Medulla oblongata (tissue), 1 donor: ENCODE data around the gene MT1A.
"Not testable (repeated sequence)": the region's sequence is repeated elsewhere in the genome, so short reads cannot be mapped to it uniquely, and the experiment has no call there.

ENCODE experiments used
- DNase-seq: peaks from one replicate; pipeline ENCODE4 v3.0.0-alpha.2; 2015; ENCODE audit errors: extremely low spot score

MT1A gene

DNA sequence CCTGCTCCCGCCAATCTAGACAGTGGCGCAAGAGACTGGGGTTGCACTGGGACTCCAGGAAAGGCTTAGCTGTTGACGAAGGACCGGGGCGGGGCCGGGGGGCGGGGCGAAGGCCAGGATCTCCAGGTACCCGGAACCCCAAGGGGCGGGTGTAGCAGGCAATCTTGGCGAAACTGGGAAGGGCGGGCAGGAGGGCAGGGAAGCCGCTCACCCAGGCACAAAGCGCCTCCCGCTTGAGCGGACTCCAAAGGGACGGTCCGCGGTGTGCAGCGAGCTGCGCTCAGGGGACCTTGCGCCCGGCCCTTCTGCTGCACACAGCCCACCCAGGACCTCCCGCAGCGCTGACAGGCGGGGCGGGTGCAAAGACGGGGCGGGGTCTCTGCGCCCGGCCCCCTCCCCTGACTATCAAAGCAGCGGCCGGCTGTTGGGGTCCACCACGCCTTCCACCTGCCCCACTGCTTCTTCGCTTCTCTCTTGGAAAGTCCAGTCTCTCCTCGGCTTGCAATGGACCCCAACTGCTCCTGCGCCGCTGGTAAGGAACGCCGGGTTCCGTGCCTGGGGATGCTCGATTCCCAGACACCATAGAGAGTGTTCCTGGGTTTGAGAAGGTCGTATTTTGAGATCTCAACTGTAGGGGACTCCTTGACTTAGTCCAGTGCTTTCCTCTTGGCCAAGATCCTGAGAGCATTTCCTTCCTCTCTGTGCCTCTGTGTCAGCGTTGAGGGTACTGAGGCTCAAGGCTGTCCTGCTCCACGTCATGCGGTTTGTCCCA, 19.3 kb downstream of the MT1A start, which contains the start of gene MT1F:
Gene MT1F (plus strand): TSS at position 405 of the 772 bp plus-strand sequence. CDS start 100 bp downstream, at position 505.
- DNase-seq = peak; percentile 69

DNA sequence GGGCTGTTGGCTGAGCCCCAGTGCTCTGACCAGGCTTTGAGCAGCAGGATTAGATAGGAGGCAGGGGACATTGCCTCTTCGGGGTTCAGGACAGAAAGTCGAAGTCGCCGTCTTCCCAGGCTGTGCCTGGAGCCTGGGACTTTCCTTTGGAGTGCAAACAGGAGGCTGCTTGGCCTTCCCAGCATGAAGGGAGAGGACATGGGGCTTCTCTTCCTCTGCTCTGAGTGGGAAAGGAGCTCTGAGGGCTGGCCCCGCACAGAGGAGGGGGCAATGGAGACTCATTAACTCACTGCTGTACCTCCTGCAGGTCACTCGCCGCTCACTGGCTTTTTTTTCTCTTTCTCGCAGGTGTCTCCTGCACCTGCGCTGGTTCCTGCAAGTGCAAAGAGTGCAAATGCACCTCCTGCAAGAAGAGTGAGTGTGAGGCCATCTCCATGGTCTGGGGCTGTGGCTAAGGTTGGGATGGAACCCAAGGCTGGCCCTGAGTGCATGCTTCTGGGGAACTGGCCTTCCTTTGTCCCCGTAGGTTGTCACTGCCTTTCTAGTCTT, 19.9 kb downstream of the MT1A start:
- no peak for DNase-seq

DNA sequence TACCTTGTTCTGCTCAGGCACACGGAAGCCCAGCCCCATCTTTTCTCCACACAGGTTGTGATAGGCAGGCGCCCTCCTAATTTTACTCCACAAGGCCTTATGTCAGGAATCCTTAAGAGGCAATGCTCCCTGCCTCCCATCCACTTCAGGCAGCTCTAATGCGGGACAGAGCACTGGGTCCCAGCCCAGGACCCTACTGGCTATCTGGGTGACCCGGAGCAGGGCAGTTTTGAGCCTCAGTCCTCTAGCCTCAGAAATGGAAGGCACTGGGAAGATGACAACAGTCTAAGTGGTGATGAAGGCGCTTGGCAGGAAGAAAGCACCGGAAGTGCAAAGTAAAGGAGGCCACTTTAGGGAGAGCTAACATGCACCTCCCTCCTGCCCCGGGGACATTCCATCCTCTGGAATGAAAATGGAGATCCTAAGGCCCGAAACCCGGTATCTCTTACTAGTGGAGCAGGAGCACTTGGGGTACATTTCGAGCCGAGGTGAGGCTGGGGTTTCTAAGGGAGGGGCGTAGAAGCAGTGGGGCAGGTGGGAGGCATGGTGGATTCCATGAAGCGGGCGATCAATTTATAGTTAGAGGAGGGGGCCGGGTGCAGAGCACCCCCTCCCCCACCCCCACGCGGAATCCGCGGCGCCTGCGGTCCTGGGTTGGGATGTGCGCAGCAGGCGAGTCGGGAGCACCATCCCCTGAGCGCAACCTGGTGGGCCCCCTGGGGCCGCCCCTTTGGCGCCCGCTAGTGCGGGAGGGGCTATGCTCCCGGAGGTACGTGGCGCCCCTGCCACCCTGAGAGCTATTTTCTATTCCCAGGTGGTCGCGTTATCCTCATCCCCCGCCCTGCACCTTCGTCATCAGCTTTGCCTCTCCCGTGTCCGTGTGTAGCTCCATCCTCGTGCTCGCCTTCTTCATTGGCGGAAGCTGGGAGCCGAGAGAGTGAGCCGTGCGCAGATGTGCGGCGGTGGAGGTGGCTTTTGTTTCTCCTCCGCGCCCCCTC, 24.2 kb downstream of the MT1A start:
- DNase-seq = no peak

DNA sequence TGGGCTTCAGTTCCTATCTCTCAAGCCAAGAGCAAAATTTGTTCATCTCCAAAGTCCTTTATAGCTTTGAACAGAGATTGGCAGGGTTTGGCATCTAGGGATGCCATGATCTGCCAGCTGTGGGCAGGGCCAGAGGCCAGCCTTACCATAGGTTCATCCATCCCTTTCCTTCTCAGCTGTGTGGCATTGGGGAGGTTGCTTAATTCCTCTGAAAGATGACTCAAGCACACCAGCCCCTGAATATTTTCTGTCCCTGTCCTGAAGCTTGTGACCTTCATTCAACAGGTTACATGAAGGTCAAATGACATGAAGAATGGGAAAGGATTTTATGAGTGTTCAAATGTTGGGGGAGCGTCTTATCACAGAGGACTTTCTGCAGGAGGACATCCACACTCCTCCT, 26.0 kb downstream of the MT1A start:
- no peak for DNase-seq

DNA sequence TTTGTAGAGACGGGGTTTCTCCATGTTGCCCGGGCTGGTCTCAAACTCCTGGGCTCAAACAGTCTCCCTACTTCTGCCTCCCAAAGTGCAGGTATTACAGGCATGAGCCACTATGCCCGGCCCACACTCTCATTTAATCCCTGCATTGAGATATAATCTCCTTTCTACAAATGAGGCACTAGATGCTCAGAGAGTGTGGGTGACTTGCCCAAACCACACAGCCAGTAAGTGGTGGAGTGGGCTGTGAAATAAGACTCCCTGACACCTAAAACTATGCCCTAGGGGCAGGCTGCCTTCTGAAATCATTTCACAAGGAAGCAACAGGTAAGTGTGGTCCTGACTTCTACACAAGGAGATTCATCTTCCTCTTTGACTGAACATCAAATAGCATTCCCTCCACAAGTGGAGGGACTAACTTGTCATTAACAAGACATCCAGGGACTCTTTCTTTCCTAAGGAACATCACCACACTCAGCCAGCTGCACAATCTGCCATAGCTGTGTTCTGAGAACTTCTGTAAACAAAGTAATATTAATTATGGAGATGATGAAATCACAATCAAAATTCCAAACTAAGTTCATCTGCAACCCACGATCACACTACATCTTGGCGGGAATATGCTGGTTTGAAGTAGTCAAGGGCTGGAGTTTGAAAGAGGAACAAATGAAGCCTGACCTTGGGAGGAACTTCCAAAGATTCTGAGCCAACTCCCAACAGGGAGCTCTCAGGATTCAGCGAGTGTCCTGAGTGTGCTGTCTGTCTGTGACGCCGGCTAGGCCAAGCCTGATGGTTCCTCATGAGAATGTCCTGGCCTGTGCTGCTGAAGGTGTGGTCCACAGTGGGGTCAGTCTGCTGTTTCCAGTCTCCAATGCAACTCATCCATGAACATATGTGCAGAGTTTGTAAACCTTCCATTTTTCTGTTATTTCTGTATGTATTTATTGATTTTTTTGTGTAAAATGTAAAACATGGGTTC, 27.1 kb downstream of the MT1A start:
- not testable (repeated sequence) for DNase-seq

DNA sequence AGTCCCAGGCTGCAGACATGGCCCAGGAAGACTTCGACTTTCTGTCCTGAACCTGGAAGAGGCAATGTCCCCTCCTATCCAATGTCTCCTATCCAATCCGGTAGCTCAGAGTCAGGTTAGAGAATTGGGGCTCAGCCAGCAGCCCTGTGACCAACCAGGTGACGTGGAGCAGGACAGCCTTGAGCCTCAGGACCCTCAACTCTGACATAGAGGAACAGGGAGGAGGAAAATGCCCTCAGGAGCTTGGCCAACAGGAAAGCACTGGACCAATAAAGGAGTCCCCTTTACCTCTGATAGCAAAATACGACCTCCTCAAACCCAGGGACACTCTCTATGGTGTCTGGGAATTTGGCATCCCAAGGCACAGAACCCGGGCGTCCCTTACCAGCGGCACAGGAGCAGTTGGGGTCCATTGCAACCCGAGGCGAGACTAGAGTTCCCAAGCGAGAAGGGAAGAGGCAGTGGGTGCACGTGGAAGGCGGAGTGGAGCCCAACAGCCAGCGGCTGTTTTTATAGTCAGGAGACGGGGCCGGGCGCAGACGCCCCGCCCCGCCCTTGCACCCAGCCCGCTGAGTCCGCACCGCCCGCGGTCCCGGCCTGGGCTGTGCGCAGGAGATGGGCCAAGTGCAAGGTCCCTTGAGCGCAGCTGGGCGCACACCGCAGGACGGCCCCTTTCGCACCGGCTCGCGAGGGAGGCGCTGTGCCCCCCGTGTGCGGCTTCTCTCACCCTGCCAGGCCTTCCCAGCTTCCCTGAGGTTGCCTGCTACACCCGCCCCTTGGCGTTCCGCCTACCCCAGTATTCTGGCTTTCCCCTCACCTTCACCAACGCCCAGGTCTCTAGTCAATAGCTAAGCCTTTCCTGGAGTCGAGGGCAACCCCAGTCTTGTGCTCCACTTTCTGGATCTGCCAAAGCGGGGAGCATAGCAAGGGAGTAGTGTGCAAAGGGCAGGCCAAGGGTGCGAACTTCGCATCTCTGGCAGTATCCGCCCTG, 29.4 kb downstream of the MT1A start, which contains the start of gene MT1G:
Gene MT1G (minus strand): TSS at position 485 of the 991 bp plus-strand sequence. CDS start 72 bp downstream, at position 413.
- peak; percentile 21 for DNase-seq

DNA sequence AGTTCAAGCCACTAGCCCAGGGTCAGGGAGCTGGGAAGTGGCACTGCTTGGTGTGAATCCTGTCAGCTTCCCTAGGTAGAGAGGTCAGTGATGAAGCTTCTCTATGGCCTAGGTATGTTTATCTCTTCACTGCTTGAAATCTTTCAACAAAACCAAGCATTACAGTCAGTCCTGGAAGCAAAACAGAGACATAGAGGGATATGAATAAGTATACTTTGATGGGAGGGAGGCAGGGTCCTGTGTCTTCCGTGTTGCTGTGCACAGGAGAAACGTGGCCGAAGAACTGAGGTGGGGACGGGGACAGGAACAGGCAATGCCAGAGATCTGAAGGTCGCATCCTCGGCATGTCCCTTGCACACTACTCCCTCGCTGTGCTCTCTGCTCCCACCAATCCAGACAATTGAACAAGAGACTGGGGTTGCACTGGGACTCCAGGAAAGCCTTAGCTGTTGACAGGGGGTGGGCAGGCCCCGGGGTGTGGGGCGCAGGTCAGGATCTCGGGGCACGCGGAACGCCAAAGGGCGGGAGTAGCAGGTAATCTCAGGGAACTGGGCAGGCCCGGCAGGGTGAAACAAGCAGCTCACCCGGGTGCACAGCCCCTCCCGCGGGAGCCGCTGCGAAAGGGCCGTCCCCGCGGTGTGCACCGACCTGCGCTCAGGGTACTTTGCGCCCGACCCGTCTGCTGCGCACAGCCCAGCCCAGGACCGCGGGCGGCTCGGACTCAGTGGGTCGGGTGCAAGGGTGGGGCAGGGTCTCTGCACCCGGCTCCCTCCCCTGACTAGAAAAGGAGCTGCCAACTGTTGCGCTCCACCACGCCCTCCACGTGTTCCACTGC, 30.8 kb downstream of the MT1A start, which contains the start of gene MT1H:
Gene MT1H (plus strand): TSS at position 810 of the 835 bp plus-strand sequence. CDS start 71 bp downstream, outside the sequence.
- DNase-seq = no peak

DNA sequence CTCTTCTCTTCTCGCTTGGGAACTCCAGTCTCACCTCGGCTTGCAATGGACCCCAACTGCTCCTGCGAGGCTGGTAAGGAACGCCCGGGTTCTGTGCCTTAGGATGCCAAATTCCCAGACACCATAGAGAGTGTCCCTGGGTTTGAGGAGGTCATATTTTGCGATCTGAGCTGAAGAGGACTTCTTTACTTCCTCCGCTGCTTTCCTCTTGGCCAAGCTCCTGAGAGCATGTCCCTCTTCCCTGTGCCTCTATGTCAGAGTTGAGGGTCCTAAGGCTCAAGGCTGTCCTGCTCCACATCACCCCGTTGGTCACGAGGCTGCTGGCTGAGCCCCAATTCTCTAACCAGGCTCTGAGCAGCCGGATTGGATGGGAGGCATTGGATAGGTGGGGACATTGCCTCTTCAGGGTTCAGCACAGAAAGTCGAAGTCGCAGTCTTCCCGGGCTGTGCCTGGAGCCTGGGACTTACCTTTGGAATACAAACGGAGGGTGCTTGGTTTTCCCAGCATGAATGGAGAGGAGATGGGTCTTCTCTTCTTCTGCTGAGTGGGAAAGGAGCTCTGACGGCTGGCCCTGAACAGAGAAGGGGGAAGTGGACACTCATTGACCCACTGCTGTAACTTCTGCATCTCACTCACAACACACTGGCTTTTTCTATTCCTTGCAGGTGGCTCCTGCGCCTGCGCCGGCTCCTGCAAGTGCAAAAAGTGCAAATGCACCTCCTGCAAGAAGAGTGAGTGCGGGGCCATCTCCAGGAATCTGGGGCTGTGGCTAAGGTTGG, 31.6 kb downstream of the MT1A start:
- no peak for DNase-seq

DNA sequence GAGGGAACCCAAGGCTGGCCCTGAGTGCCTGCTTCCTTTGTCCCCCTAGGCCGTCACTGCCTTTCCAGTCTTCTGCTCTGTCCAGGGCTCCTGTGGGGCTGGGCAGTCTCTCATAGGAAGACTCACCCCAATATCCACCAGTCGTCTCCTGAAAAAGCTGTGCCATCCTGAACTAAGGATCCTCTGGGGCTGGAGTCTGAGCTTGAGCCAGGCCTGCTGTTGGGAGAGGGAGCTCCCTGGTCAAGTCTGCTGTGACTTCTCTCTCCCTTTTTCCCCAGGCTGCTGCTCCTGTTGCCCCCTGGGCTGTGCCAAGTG, 32.1 kb downstream of the MT1A start:
- no peak for DNase-seq

DNA sequence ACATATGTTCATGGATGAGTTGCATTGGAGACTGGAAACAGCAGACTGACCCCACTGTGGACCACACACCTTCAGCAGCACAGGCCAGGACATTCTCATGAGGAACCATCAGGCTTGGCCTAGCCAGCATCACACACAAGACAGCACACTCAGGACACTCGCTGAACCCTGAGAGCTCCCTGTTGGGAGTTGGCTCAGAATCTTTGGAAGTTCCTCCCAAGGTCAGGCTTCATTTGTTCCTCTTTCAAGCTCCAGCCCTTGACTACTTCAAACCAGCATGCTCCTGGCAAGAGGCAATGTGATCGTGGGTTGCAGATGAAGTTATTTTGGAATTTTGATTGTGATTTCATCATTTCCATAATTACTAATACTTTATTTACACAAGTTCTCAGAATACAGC, 33.2 kb downstream of the MT1A start:
- not testable (repeated sequence) for DNase-seq

DNA sequence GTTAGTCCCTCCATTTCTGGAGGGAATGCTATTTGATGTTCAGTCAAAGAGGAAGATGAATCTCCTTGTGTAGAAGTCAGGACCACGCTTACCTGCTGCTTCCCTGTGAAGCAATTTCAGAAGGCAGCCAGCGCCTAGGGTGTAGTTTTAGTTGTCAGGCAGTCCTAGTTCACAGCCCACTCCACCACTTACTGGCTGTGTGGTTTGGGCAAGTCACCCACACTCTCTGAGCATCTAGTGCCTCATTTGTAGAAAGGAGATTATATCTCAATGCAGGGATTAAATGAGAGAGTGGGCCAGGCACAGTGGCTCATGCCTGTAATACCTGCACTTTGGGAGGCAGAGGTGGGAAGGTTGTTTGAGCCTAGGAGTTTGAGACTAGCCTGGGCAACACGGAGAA, 33.7 kb downstream of the MT1A start:
- not testable (repeated sequence) for DNase-seq

DNA sequence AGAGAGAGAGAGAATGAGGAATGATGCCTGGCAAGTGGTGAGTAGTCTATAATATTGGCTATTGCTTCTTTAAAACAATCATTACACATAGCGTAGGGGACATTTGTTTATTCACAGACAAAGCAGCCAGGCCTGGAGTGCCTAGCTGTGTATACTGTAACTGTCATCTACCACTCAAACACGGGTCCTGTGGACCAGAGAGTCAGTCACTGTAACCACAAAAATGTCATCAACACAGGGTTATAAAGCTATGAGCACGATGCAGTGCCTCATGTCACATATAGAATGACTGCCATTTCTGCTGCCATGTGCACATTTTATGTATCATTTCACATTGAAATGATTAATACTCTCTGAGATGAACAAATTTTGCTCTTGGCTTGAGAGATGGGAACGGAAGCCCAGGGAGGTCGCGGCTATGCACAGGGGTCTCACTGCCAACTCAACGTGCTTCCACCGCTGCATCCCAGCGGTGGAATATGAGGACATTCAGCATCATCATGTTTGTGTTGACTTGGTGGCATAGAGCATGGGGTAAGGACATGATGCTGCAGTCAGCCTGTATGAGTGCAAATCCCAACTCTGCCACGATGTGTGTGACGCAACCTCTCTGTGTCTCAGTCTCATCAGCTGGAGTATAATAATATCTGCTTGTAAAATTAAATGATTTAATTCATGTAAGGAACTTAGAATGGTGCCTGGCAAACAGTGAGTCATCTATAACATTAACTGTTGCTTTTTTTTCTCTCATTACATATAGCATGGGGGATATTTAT, 34.5 kb downstream of the MT1A start:
- DNase-seq = no peak

DNA sequence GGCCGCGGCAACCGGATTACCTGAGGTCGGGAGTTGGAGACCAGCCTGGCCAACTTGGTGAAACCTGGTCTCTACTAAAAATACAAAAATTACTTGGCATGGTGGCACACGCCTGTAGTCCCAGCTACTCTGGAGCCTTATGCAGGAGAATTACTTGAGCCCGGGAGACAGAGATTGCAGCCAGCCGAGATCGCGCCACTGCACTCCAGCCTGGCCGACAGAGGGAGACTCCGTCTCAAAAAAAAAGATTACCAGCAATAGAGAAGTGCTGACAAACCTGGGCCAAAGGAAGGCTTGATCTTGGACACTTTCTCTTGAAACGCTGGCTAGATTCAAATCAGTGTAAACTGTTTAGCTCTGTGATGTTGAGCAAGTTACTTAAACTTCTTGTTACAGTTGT, 35.5 kb downstream of the MT1A start:
- peak; percentile 27 for DNase-seq

DNA sequence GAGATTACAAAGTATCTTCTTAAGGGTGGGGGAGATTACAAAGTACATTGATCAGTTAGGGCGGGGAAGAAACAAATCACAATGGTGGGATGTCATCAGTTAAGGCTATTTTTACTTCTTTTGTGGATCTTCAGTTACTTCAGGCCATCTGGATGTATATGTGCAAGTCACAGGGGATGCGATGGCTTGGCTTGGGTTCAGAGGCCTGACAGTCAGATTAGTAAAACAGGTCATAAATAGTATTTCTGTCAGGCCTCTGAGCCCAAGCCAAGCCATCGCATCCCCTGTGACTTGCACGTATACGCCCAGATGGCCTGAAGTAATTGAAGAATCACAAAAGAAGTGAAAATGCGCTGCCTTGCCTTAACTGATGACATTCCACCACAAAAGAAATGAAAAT, 36.1 kb downstream of the MT1A start:
- DNase-seq = not testable (repeated sequence)

DNA sequence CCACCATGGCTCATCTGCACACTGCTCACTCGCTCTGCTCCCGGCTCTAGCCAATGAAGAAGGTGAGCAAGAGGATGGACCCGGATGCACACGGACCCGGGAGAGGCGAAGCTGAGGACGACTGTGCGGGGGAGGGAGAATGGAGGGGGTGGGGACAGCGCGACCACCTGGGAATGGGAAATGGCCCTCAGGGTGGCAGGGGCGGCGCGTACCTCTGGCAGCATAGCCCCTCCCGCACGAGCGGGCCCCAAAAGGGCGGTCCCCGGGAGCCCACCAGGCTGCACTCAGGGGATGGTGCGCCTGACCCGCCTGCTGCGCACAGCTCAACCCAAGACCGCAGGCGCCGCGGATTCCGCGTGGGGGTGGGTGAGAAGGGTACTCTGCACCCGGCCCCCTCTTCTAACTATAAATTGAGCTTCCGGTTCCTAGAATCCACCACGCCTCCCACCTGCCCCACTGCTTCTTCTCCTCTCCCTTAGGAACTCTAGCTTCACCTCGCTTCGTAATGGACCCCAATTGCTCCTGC, 37.3 kb downstream of the MT1A start:
- DNase-seq = no peak

DNA sequence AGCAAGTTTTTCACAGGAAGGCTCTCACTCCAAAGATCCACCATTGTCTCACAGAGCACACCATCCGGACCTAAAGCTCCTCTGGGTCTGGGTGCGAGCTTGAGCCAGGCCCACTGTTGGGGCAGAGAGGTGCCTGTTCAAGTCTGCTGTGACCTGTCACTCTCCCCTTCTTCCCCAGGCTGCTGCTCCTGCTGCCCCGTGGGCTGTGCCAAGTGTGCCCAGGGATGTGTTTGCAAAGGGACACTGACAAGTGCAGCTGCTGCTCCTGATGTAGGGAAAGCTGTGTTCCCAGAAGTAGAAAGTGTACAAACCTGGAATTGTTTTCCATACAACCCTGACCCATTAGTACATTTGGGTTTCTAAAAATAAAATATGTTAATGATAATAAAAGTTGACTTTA, 39.0 kb downstream of the MT1A start:
- DNase-seq = no peak
